OCI-LY3 (cell line): ENCODE data around the gene RCHY1.

Experiments
- EZH2phosphoT487 ChIP-seq: fragments of 200-600 bp; shearing (Covaris generic); IDR thresholded peaks from 2 replicates; pipeline ENCODE4 v1.6.1; 2018; ENCODE audit warnings: antibody characterized with exemption, mixed run types, low read depth
- TF ChIP-seq, protein P1 (sequence below): fragments of 200-600, 300-600 bp; sonication (generic); IDR thresholded peaks from 2 replicates; pipeline ENCODE4 v1.5.1; 2014; ENCODE audit warnings: antibody characterized with exemption, low read length, low read depth

DNA sequence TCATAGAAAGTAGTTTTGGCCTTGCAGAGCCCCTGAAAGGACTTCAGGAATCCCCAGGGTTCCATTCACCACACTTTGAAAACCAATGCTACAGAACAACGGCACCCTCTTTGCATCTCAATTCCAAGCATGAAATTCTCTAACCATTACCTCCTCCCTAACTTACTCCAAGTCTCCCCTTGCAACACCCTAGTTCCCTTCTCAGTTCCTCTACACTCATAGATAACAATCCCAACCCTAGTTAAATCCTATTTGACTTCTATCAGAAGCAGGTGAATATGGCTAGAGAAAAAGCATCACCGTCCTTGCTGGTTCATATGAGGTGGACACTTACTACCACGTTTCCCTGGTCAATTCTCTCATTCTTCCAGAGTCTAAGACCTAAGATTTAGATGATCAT is 2.4 kb downstream of the RCHY1 start:
- TF ChIP-seq, protein P1, sequence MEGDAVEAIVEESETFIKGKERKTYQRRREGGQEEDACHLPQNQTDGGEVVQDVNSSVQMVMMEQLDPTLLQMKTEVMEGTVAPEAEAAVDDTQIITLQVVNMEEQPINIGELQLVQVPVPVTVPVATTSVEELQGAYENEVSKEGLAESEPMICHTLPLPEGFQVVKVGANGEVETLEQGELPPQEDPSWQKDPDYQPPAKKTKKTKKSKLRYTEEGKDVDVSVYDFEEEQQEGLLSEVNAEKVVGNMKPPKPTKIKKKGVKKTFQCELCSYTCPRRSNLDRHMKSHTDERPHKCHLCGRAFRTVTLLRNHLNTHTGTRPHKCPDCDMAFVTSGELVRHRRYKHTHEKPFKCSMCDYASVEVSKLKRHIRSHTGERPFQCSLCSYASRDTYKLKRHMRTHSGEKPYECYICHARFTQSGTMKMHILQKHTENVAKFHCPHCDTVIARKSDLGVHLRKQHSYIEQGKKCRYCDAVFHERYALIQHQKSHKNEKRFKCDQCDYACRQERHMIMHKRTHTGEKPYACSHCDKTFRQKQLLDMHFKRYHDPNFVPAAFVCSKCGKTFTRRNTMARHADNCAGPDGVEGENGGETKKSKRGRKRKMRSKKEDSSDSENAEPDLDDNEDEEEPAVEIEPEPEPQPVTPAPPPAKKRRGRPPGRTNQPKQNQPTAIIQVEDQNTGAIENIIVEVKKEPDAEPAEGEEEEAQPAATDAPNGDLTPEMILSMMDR: no peak
- no peak for TF ChIP-seq EZH2phosphoT487
